Measurements from ENCODE around the gene ALDH8A1.
"Not testable (repeated sequence)": the region's sequence is repeated elsewhere in the genome, so short reads cannot be mapped to it uniquely, and the experiment has no call there.

Gene ALDH8A1

DNA sequence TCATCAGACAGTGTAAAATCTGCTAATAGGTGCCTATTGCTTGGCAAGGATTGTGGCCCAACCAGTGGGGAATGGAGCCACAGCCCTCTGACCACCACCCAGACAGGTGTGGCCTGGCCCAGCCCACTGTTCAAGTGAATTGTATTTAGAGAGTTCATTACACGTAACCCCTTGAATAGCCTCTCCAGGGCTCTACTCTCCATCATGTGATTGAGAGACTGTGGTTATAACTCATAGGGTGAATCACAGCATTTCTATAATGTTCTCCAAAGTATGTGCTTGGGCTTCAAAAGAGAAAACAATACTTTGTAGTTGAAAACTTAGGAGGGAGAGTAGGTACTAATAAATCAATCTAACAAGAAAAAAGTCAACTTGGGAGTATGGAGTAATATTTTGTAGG, 38.4 kb downstream of the ALDH8A1 start:
- FAIRE-seq (no peak), DNase-seq (ENCODE audit: low spot score) (peak; percentile 20)

DNA sequence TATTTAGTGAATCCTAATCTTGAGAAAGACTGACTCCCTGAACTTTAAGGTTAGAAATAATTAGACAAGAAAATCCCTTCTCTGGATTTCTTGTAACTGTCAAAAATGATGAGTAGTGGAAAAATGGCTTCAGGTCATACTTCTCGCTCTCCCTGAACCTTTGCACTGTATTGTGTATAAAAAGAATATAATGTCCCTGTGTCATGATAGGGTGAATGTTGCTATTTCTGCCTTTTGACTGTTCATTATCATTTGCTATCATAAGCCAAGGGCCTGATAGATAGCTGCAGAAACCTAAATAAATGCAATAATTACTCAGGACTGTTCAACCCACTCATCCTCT, 39.3 kb downstream of the ALDH8A1 start:
- DNase-seq (ENCODE audit: low spot score) (no peak), FAIRE-seq (no peak)

DNA sequence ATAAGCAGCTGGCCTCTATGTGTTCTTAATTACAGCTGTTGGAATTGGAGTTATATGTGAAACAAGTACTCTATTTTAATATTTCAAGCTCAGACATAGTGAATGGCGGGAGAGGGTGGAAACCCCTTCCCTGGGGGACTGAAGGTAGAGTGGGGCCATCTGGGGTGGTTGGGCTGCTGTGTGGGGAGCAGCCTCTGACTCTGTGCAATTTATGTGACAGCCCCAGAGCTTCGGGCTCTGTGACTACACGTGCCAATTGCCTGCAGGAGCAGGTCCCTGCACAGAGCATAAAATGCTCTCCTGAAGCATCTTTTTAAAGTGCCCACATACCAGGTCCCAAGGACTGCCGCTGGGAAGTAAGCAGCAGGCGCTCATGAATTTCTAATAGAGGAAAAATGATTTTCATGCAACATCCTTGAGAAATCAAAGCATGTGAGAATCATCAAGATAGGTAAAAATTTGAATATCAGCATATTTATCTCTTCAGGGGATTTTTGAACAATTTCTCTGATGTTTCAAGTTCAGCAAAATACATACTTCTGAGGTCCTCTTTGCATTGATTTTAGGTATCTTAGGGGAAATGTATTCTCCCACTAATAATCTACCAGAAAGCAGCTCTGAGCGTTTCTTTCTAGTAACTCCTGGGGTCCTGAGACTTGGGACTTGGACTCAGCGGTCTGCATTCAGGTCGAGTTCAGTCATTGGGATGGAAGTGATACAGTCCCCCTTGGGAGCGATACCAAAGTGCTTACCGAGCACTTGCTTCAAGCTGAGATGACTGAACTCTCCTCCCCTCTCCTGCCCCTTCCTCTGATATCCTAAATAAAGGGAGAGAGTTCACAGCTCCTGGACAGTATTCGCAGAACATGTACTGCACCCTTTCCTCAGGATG, 40.0 kb downstream of the ALDH8A1 start:
- DNase-seq (ENCODE audit: low spot score) (no peak), FAIRE-seq (no peak)

DNA sequence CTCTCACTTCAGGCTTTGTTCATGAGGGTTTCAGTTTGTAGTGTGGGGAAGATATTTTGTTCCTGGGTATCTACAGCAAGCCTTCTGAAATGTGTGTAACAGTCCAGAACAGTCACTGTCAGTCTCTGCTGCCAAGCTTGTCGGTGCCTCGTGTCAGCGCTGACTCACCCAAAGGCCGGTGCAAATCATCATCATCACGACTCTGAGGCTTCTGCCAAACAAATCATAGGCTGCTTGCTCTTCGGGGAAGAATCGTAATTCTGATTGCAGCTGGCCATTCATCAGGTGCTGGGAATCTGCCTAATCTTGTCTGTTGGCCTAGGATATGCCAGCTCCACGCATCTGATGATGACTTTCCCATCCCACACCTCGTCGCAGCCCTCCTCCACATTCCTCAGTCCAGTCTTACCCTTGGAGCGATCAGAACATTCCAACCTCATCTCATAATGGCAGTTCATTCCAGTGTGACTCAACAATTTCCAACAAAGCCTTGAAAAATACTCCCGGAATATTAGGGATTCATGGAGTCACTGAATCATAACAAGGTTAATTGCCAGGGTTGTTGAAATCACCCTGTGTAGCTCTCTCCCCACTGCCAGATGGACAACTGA, 40.9 kb downstream of the ALDH8A1 start:
- peak; percentile 83 for DNase-seq (ENCODE audit: low spot score)
- FAIRE-seq, result peak; percentile 20

DNA sequence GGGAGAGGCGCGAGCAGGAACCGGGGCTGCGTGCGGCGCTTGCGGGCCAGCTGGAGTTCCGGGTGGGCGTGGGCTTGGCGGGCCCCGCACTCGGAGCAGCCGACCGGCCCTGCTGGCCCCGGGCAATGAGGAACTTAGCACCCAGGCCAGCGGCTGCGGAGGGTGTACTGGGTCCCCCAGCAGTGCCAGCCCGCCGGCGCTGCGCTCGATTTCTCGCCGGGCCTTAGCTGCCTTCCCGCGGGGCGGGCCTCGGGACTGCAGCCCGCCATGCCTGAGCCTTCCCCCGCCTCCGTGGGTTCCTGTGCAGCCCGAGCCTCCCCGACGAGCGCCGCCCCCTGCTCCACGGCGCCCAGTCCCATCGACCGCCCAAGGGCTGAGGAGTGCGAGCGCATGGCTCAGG, 45.2 kb downstream of the ALDH8A1 start:
- DNase-seq (ENCODE audit: low spot score); FAIRE-seq: not testable (repeated sequence)

DNA sequence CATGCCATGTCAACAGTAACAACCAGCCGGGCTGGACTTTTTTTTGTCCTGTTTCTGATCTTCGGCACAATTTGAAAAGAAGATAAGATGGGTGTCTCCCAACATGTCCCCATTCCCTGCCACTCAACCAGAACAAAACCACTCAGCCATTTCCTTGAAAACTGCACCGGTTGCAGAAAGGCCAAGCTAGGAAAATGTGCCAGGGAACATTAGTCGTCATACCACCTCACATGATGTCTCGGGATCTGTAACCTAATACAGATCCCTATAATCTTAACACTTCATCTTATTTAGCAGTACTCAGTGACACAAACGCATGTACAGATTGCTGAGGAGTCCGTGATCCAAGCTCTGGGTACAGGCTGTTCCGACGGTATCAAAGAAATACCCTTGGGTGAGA, 46.5 kb downstream of the ALDH8A1 start:
- FAIRE-seq, result no peak
- DNase-seq (ENCODE audit: low spot score), result no peak

DNA sequence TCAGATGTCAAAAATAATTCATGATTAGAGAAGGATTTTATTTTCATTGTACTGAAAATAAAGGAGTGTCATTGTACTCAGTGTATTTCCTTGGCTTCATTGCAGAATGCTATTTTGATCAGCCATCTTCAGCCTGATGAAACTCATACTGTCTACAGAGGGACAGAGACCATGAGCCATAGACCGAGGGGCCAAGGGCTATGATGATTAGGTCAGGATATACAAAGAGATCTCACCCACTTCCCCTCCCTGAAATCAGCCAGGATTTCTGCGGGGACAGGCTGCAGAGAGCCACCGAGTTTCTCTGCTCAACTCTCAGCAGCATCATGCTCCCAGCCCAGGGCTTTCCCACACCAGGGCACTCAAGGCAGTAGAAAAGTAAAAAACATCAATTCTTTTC, 47.0 kb downstream of the ALDH8A1 start:
- DNase-seq (ENCODE audit: low spot score) (no peak), FAIRE-seq (no peak)

DNA sequence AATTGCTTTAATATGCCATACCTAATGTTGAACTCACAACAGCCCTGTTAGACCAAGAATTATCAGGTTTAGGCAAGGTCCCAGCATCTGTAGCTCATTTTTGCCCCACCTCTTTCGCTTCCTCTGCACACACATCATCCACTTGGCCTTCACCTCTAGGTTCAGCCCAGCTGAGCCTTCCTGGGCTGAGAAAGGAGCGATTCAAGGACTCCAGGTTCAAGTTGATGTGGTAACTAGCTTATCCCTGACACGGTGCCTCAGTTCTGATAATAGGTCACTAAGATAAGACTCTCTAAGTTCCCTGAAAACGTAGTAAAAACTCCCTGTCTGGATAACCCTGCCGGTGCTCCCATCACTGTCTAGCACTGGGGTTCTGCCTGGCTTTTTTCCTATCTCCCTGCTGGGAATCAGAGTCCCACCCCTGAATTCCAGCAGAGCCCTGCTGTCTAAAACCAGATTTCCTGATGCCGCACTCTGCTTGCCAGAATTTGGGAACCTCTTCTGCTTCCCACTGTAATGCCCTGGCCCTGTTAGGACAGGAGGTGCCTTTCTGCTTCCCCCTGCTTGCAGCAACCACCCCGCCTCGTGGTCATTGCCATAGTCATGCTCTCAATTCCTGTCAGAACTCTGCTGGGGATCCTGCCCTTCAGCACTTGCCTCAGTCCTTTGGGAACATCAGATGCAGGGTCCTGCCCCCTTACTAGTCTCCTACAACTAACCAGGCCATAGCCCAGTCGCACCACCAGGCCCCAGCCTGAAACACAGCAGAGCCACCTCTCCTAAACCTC, 47.6 kb downstream of the ALDH8A1 start:
- no peak for FAIRE-seq
- DNase-seq (ENCODE audit: low spot score), result no peak

DNA sequence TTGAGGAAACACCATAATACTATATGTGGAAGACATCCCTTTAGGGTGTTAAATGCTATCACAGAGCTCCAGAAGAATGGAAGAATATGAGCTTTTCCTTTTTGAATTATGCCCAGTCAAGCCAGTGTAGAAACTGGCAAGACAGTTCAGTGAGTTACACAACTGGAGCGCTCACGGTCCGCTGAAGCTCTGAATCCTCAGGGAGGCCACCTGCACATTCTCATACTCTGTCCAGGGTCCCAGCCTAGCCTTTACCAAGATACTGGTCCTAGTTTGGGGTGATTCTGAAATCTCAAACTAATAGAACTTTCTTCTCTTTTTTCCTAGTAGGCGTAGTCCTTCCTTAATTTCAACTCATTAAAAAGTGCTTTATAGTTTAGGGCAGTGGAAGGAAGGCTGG, 51.3 kb downstream of the ALDH8A1 start:
- FAIRE-seq, result no peak
- no peak for DNase-seq (ENCODE audit: low spot score)

DNA sequence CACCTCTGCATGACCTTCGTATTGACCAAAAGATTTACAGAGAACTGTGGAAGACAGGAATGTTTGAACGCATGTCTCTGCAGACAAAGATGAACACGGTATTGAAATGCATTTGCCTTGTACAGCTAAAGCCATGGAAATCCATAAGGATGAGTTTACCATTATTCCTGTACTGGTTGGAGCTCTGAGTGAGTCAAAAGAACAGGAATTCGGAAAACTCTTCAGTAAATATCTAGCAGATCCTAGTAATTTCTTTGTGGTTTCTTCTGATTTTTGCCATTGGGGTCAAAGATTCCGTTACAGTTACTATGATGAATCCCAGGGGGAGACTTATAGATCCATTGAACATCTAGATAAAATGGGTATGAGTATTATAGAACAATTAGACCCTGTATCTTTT, 51.7 kb downstream of the ALDH8A1 start:
- not testable (repeated sequence) for FAIRE-seq; DNase-seq (ENCODE audit: low spot score)

DNA sequence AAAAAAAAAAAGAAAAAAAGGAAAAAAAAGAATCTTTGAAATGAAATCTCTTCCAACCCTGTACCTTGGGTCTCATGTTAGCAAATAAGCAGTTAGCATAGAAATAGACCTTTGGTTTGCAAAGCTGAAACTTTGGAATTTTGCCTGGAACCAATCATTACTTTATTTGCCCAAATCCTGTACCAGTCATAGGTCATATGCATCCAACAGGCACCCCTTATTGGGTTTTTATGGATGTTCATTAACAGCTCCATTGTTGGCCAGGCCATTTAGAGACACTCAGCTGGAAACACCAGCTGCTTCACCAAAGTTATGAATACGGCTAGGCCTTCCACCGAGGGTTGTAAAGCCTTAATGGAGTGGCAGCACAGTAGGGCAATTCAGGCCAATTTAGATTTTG, 53.0 kb downstream of the ALDH8A1 start:
- DNase-seq (ENCODE audit: low spot score) (no peak), FAIRE-seq (no peak)

DNA sequence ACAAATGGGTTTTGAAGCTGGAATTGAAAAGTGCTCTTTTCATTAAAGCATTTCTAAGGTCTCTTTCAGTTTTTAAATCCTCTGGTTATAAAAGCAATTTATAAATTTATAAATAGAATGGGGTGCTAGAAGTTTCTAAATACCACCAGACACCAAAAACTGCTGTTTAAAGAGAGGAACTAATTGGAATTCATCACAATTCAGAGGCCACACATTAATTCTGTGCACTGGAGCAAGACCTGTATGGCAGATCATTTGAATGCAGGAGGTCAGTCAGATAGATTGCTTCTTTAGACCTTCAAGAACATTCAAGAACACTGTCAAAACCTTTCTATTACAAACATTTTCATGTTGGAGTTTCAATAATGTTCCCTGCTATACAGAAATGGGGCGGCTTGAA, 55.1 kb downstream of the ALDH8A1 start:
- DNase-seq (ENCODE audit: low spot score) (no peak), FAIRE-seq (no peak)

DNA sequence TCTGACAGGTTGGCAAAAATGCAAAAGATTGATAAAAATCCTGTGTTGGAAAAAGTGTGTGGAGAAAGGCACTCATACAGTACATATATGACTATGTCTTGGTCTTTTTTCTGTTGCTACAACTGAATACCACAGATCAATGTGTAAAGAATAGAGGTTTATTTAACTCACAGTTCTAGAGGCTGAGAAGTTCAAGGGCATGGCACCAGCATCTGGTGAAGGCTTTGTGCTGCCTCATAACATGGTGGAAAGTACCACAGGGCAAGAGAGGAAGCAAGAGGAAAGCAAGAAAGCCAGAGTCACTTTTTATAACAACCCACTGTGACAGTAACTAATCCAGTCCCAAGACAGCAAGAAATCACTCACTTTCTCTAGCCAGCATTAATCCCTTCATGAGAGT, 57.5 kb downstream of the ALDH8A1 start:
- DNase-seq (ENCODE audit: low spot score) (no peak), FAIRE-seq (no peak)

DNA sequence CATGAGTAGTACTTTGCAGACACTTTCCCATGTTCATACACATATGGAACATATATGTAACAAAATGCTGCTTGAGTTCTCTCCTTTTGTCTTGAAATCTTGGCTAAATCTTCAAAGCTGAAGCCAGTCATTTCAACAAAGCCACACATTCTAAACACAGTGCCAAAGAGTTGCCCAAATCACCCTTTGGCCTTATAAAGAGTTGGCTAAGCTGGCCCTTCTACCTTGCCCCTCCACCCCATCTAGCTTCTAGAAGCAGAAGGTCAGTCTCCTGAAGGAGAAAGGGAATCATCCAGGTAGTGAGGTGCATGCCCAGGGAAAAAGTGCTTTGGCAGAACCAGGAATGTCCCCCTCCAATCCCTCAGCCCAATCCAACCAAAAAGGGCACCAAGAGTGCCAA, 58.3 kb downstream of the ALDH8A1 start:
- no peak for FAIRE-seq

DNA sequence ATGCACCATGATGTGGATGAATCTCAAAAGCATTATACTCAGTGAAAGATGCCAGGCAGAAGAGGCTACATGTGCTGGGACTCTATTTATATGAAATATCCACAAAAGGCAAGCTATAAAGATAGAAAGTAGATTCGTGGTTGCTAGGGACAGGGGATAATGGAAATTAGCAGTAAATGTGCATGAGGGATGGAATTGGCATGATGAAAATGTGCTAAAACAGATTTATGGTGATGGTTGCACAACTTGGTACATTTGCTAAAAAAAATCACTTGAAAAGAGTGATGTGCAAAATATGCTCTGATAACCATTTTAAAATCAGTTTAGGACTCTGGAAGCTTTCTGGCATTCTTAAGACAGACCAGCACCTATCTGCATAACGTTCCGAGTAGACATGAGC, 61.6 kb downstream of the ALDH8A1 start:
- DNase-seq (ENCODE audit: low spot score), result no peak
- FAIRE-seq, result no peak

More for the DNA sequence above, 58.3 kb downstream of the ALDH8A1 start:
- DNase-seq (ENCODE audit: low spot score), result no peak

DNA sequence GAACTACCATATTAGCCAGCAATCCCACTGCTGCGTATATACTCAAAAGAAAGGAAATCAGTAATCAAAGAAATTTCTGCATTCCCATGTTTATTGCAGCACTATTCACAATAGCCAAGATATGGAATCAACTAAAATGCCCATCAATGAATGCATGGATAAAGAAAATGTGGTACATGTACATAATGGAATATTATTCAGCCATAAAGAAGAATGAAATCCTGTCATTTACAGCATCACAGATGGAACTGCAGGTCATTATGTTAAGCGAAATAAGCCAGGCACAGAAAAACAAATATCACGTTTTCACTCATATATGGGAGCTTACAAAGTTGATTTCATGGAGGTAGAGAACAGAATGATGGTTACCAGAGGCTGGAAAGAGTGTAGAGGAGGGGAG, 65.1 kb downstream of the ALDH8A1 start:
- FAIRE-seq, result no peak
- no peak for DNase-seq (ENCODE audit: low spot score)

DNA sequence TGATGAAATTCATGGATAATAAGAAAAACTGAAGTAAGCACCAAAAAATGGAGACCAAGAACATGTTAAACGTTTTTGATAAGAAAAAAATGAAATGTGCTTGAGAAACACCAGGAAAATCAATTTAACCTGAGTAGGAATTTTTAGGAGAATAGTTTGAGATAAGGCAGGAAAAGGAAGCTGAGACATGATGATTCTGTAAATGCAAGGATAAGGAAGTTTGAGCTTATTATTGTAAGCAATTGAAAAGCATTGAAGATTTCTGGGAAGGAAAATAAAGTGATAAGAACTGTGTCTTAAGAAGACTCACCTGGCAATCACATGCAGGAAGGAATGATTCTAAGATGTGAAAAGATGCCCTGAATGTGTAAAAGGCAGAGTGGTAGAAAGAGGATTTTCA, 66.6 kb downstream of the ALDH8A1 start:
- DNase-seq (ENCODE audit: low spot score), result no peak
- no peak for FAIRE-seq

DNA sequence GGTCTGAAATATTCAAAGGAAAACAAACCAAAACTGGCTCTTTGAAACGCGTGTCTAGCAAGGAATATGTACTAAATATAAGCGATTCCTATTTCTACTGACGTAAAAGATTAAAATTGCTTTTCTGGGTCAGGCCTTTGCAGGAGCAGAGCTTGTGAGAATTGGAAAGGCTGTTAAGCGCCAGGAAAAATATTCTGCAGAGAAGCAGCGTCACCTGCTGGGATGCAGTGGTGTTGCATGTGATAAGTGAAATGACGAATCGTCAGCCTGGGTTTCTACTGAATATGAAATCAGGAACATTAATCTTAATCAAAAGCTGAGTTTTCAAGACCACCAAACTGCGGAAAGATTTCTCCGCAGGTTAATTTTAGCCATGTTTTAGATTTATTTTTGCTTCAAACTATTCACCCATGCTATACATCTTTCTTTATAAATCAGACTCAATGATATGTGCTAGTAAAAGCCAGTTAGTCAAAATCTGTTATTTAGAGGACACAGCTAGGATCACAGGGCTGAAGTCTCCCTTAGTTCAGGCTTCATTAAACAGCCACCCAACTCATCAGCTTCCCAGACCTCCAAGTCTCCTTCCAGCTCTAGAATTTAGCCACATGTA, 67.4 kb downstream of the ALDH8A1 start:
- DNase-seq (ENCODE audit: low spot score) (peak; percentile 66), FAIRE-seq (no peak)

DNA sequence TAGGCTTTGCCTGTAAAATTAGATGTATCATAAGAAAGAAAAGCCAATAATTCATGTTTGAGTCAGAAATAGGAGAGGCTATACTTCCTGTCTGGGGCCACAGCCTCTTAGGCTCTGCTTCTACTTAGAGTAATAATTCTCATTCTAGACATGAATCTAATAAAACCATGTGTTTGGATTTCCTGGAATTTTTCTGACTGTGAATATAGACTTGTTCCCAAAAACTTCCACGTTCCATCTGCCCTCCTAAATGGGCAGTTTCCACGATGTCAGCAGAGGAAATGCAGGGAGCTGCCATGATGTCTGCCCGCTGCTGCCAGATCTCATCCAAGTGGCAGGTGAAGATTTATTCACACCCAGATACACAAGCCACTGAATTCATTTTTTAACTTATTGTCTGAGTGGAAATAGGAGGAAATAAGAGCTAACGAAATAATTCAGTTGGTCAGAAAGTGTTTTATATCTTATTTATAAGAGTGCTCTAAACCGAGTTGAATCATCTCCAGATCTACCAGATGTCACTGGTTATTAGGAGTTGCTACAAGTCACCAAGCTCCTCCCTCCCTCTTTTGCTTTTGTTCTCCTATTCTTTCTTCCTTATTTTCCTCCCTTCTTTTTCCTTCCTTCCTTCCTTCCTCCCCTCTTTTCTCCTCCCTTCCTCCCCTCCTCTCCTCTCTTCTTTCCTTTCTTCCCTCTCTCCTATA, 69.3 kb downstream of the ALDH8A1 start:
- FAIRE-seq (no peak), DNase-seq (ENCODE audit: low spot score) (no peak)

DNA sequence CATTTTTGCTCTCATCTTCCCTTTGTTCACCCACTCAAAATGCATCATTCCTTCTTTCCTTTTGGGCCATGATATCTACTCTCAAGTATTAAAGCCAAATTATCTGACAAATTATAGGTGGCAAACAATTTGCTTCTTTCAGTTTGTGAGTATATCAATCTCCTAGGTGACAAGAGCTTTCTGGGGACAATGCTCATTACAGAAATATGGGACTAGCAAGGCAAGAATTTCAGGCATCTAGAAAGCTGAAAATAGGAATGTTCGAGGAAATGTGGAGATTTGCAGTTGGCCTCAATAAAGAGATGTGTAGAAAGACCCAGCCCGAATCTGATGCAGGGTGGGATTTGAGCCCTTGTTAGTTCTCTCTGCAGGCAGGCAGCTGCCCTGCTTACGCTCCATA, 71.8 kb downstream of the ALDH8A1 start:
- FAIRE-seq (no peak), DNase-seq (ENCODE audit: low spot score) (no peak)

DNA sequence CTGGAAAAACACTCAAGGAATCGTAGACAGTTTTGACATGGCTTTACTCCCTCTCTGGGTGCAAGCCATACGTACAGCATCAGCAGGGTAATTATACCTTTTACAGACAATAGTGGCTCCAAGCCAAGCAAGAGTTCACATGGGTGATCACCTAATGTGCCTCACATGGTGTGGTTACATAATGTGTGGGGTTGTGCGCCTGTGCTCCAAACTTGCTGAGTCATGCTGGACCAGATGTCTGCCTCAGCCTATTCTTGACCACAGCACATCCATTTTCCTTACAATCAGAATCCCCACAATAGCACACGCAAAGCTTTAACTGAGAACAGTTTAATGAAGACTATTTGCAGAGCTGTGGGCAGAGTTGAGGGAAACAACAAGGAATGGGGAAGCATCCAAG, 74.5 kb downstream of the ALDH8A1 start:
- DNase-seq (ENCODE audit: low spot score), result no peak

More for the DNA sequence above, 74.5 kb downstream of the ALDH8A1 start:
- no peak for FAIRE-seq
